Trophoblast cell (in vitro differentiated cells and primary cell): ENCODE measurements around the gene MLLT1.

Experiments used
- DNase-seq, 2 donors: peaks; one replicate each; pipeline ENCODE4 v3.0.0-alpha.2; 2016
- H2AFZ ChIP-seq: 2 replicates; pipeline ENCODE4 v1.6.1; 2013; ENCODE audit warnings: low read length, moderate library complexity, mild to moderate bottlenecking; ENCODE audit not compliant: insufficient read depth, poor library complexity
- H2AK5ac ChIP-seq: 2 replicates; pipeline ENCODE4 v1.6.1; 2013; ENCODE audit warnings: mild to moderate bottlenecking, low read length
- H2BK120ac ChIP-seq: 2 replicates; pipeline ENCODE4 v1.6.1; 2013; ENCODE audit warnings: low read length, mild to moderate bottlenecking, moderate library complexity; ENCODE audit not compliant: insufficient read depth, poor library complexity
- H2BK12ac ChIP-seq: 2 replicates; pipeline ENCODE4 v1.6.1; 2013; ENCODE audit warnings: mild to moderate bottlenecking, low read length, moderate library complexity
- H2BK5ac ChIP-seq: 2 replicates; pipeline ENCODE4 v1.6.1; 2013; ENCODE audit warnings: low read length, low read depth, moderate library complexity, mild to moderate bottlenecking; ENCODE audit not compliant: poor library complexity
- H3K14ac ChIP-seq: 2 replicates; pipeline ENCODE4 v1.6.1; 2013; ENCODE audit warnings: mild to moderate bottlenecking, low read length
- H3K18ac ChIP-seq: 2 replicates; pipeline ENCODE4 v1.6.1; 2013; ENCODE audit warnings: mild to moderate bottlenecking, low read length
- H3K23ac ChIP-seq: 2 replicates; pipeline ENCODE4 v1.6.1; 2013; ENCODE audit warnings: low read length
- H3K27ac ChIP-seq: 2 replicates; pipeline ENCODE4 v1.5.1; 2013; ENCODE audit warnings: low read depth, mild to moderate bottlenecking, inconsistent platforms, low read length, moderate library complexity
- H3K27me3 ChIP-seq: 2 replicates; pipeline ENCODE4 v1.6.1; 2013; ENCODE audit warnings: inconsistent platforms, mild to moderate bottlenecking, low read length, moderate library complexity; ENCODE audit not compliant: insufficient read depth
- H3K36me3 ChIP-seq, 2 experiments: 1 replicate in 1 of 2; 2 replicates in 1 of 2; pipeline ENCODE4 v1.6.1; 2013; ENCODE audit warnings: low read length in 2 of 2, mild to moderate bottlenecking in 2 of 2, moderate library complexity in 1 of 2; ENCODE audit not compliant: insufficient read depth in 2 of 2, control insufficient read depth in 1 of 2
- H3K4ac ChIP-seq: 2 replicates; pipeline ENCODE4 v1.6.1; 2013; ENCODE audit warnings: low read depth, mild to moderate bottlenecking, low read length, moderate library complexity
- H3K4me1 ChIP-seq, 2 experiments: 1 replicate in 1 of 2; 2 replicates in 1 of 2; pipeline ENCODE4 v1.6.1; 2013; ENCODE audit warnings: low read length in 2 of 2, mild to moderate bottlenecking in 2 of 2, moderate library complexity in 1 of 2; ENCODE audit not compliant: insufficient read depth in 2 of 2, control insufficient read depth in 1 of 2
- H3K4me2 ChIP-seq: 2 replicates; pipeline ENCODE4 v1.6.1; 2013; ENCODE audit warnings: inconsistent platforms, mild to moderate bottlenecking, low read length, moderate library complexity
- H3K4me3 ChIP-seq: 2 replicates; pipeline ENCODE4 v1.5.1; 2013; ENCODE audit warnings: mild to moderate bottlenecking, low read depth, low read length, inconsistent platforms
- H3K79me1 ChIP-seq: one replicate; pipeline ENCODE4 v1.6.1; 2013; ENCODE audit warnings: low read length
- H3K79me2 ChIP-seq: 2 replicates; pipeline ENCODE4 v1.6.1; 2013; ENCODE audit warnings: low read length, mild to moderate bottlenecking; ENCODE audit not compliant: control insufficient read depth, insufficient read depth, poor library complexity
- H3K9ac ChIP-seq: 2 replicates; pipeline ENCODE4 v1.6.1; 2013; ENCODE audit warnings: mild to moderate bottlenecking, low read length
- H3K9me3 ChIP-seq: 2 replicates; pipeline ENCODE4 v1.6.1; 2013; ENCODE audit warnings: low read depth, mild to moderate bottlenecking, control low read depth, inconsistent platforms, low read length; ENCODE audit not compliant: insufficient read depth
- H4K12ac ChIP-seq: 2 replicates; pipeline ENCODE4 v1.6.1; 2013; ENCODE audit warnings: low read depth, mild to moderate bottlenecking, low read length, moderate library complexity
- H4K8ac ChIP-seq: 2 replicates; pipeline ENCODE4 v1.6.1; 2013; ENCODE audit warnings: low read depth, mild to moderate bottlenecking, low read length, moderate library complexity
- H4K91ac ChIP-seq: one replicate; pipeline ENCODE4 v1.6.1; 2013; ENCODE audit warnings: low read depth, mild to moderate bottlenecking, low read length, moderate library complexity
- WGBS: extraction: QIAGEN DNeasy Blood & Tissue Kit; methylation state at CpG from one replicate; pipeline ENCODE4 v1.1.7; 2013; ENCODE audit warnings: missing lambda C conversion rate; ENCODE audit not compliant: insufficient read length, insufficient coverage; ENCODE audit errors: extremely low coverage; 5-methylcytosine and 5-hydroxymethylcytosine counted together

The MLLT1 gene

GRCh38 chr19:6259312-6259861 lies 20.4 kb downstream of the MLLT1 start:
- Histone ChIP-seq H2BK5ac (no peak overlapping the region), H3K9me3 (no peaks in the 10 kb centered on the region), H3K79me2 (no peaks in the 10 kb centered on the region), H3K18ac (peak overlapping the region; percentile 37), H3K14ac (no peak overlapping the region), H2BK120ac (no peak overlapping the region), H2AK5ac (no peak overlapping the region), H4K8ac (no peak overlapping the region), H4K12ac (no peak overlapping the region), H3K27ac (no peak overlapping the region), H3K23ac (no peak overlapping the region), H3K4me3 (no peak overlapping the region), H3K79me1 (no peaks in the 10 kb centered on the region), H4K91ac (no peak overlapping the region), H3K4me2 (no peak overlapping the region), H3K4ac (no peak overlapping the region), H3K4me1 (peaks cover 0 to 2% of the 10 kb centered on the region in 2 experiments), H3K9ac (no peak overlapping the region), H2BK12ac (no peak overlapping the region), H2AFZ (no peak overlapping the region), H3K36me3 (peaks cover 45 to 53% of the 10 kb centered on the region in 2 experiments), H3K27me3 (no peaks in the 10 kb centered on the region)
- DNase-seq, result no peak
- WGBS, result no CpG with 5 or more reads among the region's 12 CpGs

- H3K18ac ChIP-seq, result peak overlapping the region; percentile 37
- no peak overlapping the region for H3K27ac ChIP-seq
- H3K4me2 ChIP-seq, result no peak overlapping the region
- H4K8ac ChIP-seq, result no peak overlapping the region
- H3K36me3 ChIP-seq, result peaks cover 49 to 58% of the 10 kb centered on the region in 2 experiments
- no peak for DNase-seq
- peak overlapping the region; percentile 25 for H3K4ac ChIP-seq
- H2BK12ac ChIP-seq, result no peak overlapping the region
- no peak overlapping the region for H4K12ac ChIP-seq
- no peaks in the 10 kb centered on the region for H3K79me2 ChIP-seq
- no peaks in the 10 kb centered on the region for H3K4me1 ChIP-seq
- H2BK5ac ChIP-seq, result no peak overlapping the region
- H3K23ac ChIP-seq, result no peak overlapping the region
- H3K9ac ChIP-seq, result no peak overlapping the region
- H3K79me1 ChIP-seq, result no peaks in the 10 kb centered on the region
- no peak overlapping the region for H2BK120ac ChIP-seq
- no peaks in the 10 kb centered on the region for H3K9me3 ChIP-seq
- no peak overlapping the region for H3K4me3 ChIP-seq
- no peak overlapping the region for H3K14ac ChIP-seq
- no peak overlapping the region for H4K91ac ChIP-seq
- no peak overlapping the region for H2AFZ ChIP-seq
- H3K27me3 ChIP-seq, result no peaks in the 10 kb centered on the region
- no peak overlapping the region for H2AK5ac ChIP-seq
- WGBS, result no CpG with 5 or more reads among the region's 15 CpGs
These were observed 20.9 kb downstream of the MLLT1 start for GRCh38 chr19:6258812-6259311.

GRCh38 chr19:6253954-6254733 lies 25.6 kb downstream of the MLLT1 start:
- Histone ChIP-seq H3K27me3 (no peaks in the 10 kb centered on the region), H3K4me2 (no peak overlapping the region), H2BK12ac (no peak overlapping the region), H2AFZ (no peak overlapping the region), H2BK120ac (no peak overlapping the region), H3K79me2 (peaks cover 5% of the 10 kb centered on the region), H3K79me1 (no peaks in the 10 kb centered on the region), H3K23ac (no peak overlapping the region), H3K9ac (no peak overlapping the region), H3K4ac (peak overlapping the region; percentile 41), H3K14ac (no peak overlapping the region), H3K9me3 (no peaks in the 10 kb centered on the region), H4K12ac (no peak overlapping the region), H4K91ac (no peak overlapping the region), H3K36me3 (peaks cover 16 to 28% of the 10 kb centered on the region in 2 experiments), H3K18ac (no peak overlapping the region), H3K4me1 (peaks cover 0 to 2% of the 10 kb centered on the region in 2 experiments), H3K27ac (no peak overlapping the region), H2AK5ac (no peak overlapping the region), H4K8ac (no peak overlapping the region), H3K4me3 (no peak overlapping the region), H2BK5ac (no peak overlapping the region)
- WGBS, result no CpG with 5 or more reads among the region's 14 CpGs
- DNase-seq, result no peak

GRCh38 chr19:6252066-6252465 lies 27.7 kb downstream of the MLLT1 start:
- H3K79me1 ChIP-seq, result no peaks in the 10 kb centered on the region
- H2AK5ac ChIP-seq, result no peak overlapping the region
- H4K12ac ChIP-seq, result no peak overlapping the region
- no peaks in the 10 kb centered on the region for H3K9me3 ChIP-seq
- no peak overlapping the region for H3K18ac ChIP-seq
- peaks cover 5% of the 10 kb centered on the region for H3K79me2 ChIP-seq
- H2BK12ac ChIP-seq, result no peak overlapping the region
- H2AFZ ChIP-seq, result no peak overlapping the region
- H3K9ac ChIP-seq, result no peak overlapping the region
- no CpG with 5 or more reads among the region's 9 CpGs for WGBS
- H3K14ac ChIP-seq, result no peak overlapping the region
- no peak overlapping the region for H3K23ac ChIP-seq
- H2BK5ac ChIP-seq, result no peak overlapping the region
- no peak for DNase-seq
- peaks cover 11 to 23% of the 10 kb centered on the region in 2 experiments for H3K36me3 ChIP-seq
- no peak overlapping the region for H2BK120ac ChIP-seq
- peaks cover 0 to 2% of the 10 kb centered on the region in 2 experiments for H3K4me1 ChIP-seq
- H3K4me3 ChIP-seq, result no peak overlapping the region
- H3K27ac ChIP-seq, result no peak overlapping the region
- no peak overlapping the region for H4K8ac ChIP-seq
- H4K91ac ChIP-seq, result no peak overlapping the region
- no peak overlapping the region for H3K4me2 ChIP-seq
- no peak overlapping the region for H3K4ac ChIP-seq
- no peaks in the 10 kb centered on the region for H3K27me3 ChIP-seq
